ENCODE results near the gene BICD2.

GRCh38 chr9:92685022-92685421 is 79.6 kb downstream of the BICD2 start:
- no peak for TF ChIP-seq POLR2A (IDR thresholded peaks at IDR 0.05)
- TF ChIP-seq CTCF (IDR thresholded peaks at IDR 0.05) = no peak

Data from adrenal gland (tissue), 5 donors.